IMR-90 (cell line): ENCODE measurements around the gene GRAMD2B. TPM values are rescaled to one million over a fixed set of nuclear protein-coding genes. Genes with fewer than 3 reads are reported as not detected.
A peak's percentile ranks its signal among the peaks of the same experiment; 100 is the strongest.

ENCODE experiments used
- ATAC-seq: fragments of 200-7000 bp; cut with Tn5 transposase; 2 replicates; pipeline ENCODE4 v1.9.1; 2020; ENCODE audit warnings: low read depth, mild to moderate bottlenecking, moderate library complexity
- BruUV-seq: library from RNA; stranded (reverse); fragments of 400-500 nt; replicated peaks from 2 replicates; lab custom pipeline; 2021; lab: Mats Ljungman, UMichigan
- CTCF ChIA-PET: fragments of 300-600 bp; formaldehyde crosslinking; extraction: SDS; loops from one replicate; lab custom pipeline; 2021; ENCODE audit warnings: antibody characterized with exemption; lab: Yijun Ruan, JAX
- POLR2A ChIA-PET: fragments of 300-600 bp; sonication (Branson Sonifier 250); formaldehyde crosslinking; loops from one replicate; lab custom pipeline; 2022; ENCODE audit warnings: antibody characterized with exemption; ENCODE audit not compliant: unreplicated experiment; lab: Charles Lee
- DNase-seq: peaks from one replicate; pipeline ENCODE4 v3.0.0; 2013
- H2AFZ ChIP-seq: replicated peaks from 2 replicates; pipeline ENCODE3; 2013; ENCODE audit warnings: low read length, mild to moderate bottlenecking; ENCODE audit not compliant: poor library complexity
- H2AK5ac ChIP-seq: 2 replicates; pipeline ENCODE4 v1.6.1; 2013; ENCODE audit warnings: low read depth, low read length, inconsistent platforms
- H2AK9ac ChIP-seq: replicated peaks from 2 replicates; pipeline ENCODE3; 2013; ENCODE audit warnings: mild to moderate bottlenecking, low read depth, low read length, moderate library complexity; ENCODE audit not compliant: poor library complexity
- H2BK120ac ChIP-seq: 2 replicates; pipeline ENCODE4 v1.6.1; 2013; ENCODE audit warnings: low read depth, low read length, inconsistent platforms
- H2BK15ac ChIP-seq: 3 replicates; pipeline ENCODE4 v1.6.1; 2013; ENCODE audit warnings: low read depth, low read length, inconsistent platforms
- H2BK20ac ChIP-seq: 2 replicates; pipeline ENCODE4 v1.6.1; 2013; ENCODE audit warnings: low read depth, mild to moderate bottlenecking, inconsistent platforms, low read length, moderate library complexity
- H2BK5ac ChIP-seq: 2 replicates; pipeline ENCODE4 v1.6.1; 2013; ENCODE audit warnings: mild to moderate bottlenecking, low read depth, low read length, inconsistent platforms; ENCODE audit not compliant: poor library complexity, severe bottlenecking
- H3K14ac ChIP-seq: replicated peaks from 2 replicates; pipeline ENCODE4 v1.6.1; 2013; ENCODE audit warnings: low read depth, low read length, inconsistent platforms
- H3K18ac ChIP-seq: 2 replicates; pipeline ENCODE4 v1.6.1; 2013; ENCODE audit warnings: low read depth, low read length, control low read depth
- H3K23ac ChIP-seq: 2 replicates; pipeline ENCODE4 v1.6.1; 2013; ENCODE audit warnings: low read depth, low read length, inconsistent platforms
- H3K27ac ChIP-seq: 2 replicates; pipeline ENCODE4 v1.5.1; 2013; ENCODE audit warnings: mild to moderate bottlenecking, control low read depth, low read length; ENCODE audit not compliant: insufficient read depth
- H3K27me3 ChIP-seq: 2 replicates; pipeline ENCODE4 v1.6.1; 2013; ENCODE audit warnings: low read length; ENCODE audit not compliant: control insufficient read depth, insufficient read depth
- H3K36me3 ChIP-seq: 2 replicates; pipeline ENCODE4 v1.6.1; 2013; ENCODE audit warnings: low read length, mixed read lengths; ENCODE audit not compliant: control insufficient read depth, insufficient read depth
- H3K4ac ChIP-seq: 2 replicates; pipeline ENCODE4 v1.6.1; 2013; ENCODE audit warnings: low read depth, low read length, inconsistent platforms
- H3K4me1 ChIP-seq: 2 replicates; pipeline ENCODE4 v1.6.1; 2013; ENCODE audit warnings: low read length, mixed read lengths; ENCODE audit not compliant: control insufficient read depth, insufficient read depth
- H3K4me2 ChIP-seq: 2 replicates; pipeline ENCODE4 v1.6.1; 2013; ENCODE audit warnings: low read depth, mild to moderate bottlenecking, control low read depth, low read length, moderate library complexity
- H3K4me3 ChIP-seq: 2 replicates; pipeline ENCODE4 v1.5.1; 2013; ENCODE audit warnings: low read depth, mild to moderate bottlenecking, control low read depth, low read length, moderate library complexity; ENCODE audit not compliant: insufficient read depth
- H3K56ac ChIP-seq: 2 replicates; pipeline ENCODE4 v1.6.1; 2013; ENCODE audit warnings: low read length, inconsistent platforms; ENCODE audit not compliant: insufficient read depth; ENCODE audit errors: extremely low read depth
- H3K79me1 ChIP-seq, 2 experiments: 2 replicates each; pipeline ENCODE4 v1.6.1; 2013; ENCODE audit warnings: low read length in 2 of 2, inconsistent platforms in 1 of 2, low read depth in 1 of 2
- H3K9ac ChIP-seq: 2 replicates; pipeline ENCODE4 v1.6.1; 2013; ENCODE audit warnings: low read depth, low read length, control low read depth
- H3K9me1 ChIP-seq: 2 replicates; pipeline ENCODE4 v1.6.1; 2013; ENCODE audit warnings: low read length, inconsistent platforms; ENCODE audit not compliant: insufficient read depth
- H3K9me3 ChIP-seq: 2 replicates; pipeline ENCODE4 v1.6.1; 2013; ENCODE audit warnings: low read length; ENCODE audit not compliant: control insufficient read depth, insufficient read depth
- H4K20me1 ChIP-seq: 2 replicates; pipeline ENCODE4 v1.6.1; 2013; ENCODE audit warnings: low read length, inconsistent platforms; ENCODE audit not compliant: insufficient read depth
- H4K5ac ChIP-seq: 2 replicates; pipeline ENCODE4 v1.6.1; 2013; ENCODE audit warnings: mild to moderate bottlenecking, low read depth, low read length, control low read depth
- H4K8ac ChIP-seq, 2 experiments: 2 replicates each; pipeline ENCODE4 v1.6.1; 2013; ENCODE audit warnings: low read depth in 2 of 2, low read length in 2 of 2, control low read depth in 1 of 2, inconsistent platforms in 1 of 2
- H4K91ac ChIP-seq: 2 replicates; pipeline ENCODE4 v1.6.1; 2013; ENCODE audit warnings: low read depth, low read length, inconsistent platforms; ENCODE audit not compliant: insufficient read depth
- BHLHE40 ChIP-seq: fragments of 150-350 bp; IDR thresholded peaks from 2 replicates; pipeline ENCODE4 v1.6.1; 2016; ENCODE audit warnings: mild to moderate bottlenecking, low read depth, low read length
- CEBPB ChIP-seq: IDR thresholded peaks from 2 replicates; pipeline ENCODE4 v1.6.1; 2012; ENCODE audit warnings: low read depth, low read length, improper control_type of control experiment
- CHD1 ChIP-seq: IDR thresholded peaks from 2 replicates; pipeline ENCODE4 v1.6.1; 2012; ENCODE audit warnings: low read depth, low read length, improper control_type of control experiment
- NFE2L2 ChIP-seq: fragments of 150-350 bp; IDR thresholded peaks from 2 replicates; pipeline ENCODE4 v1.6.1; 2016; ENCODE audit warnings: low read depth, mild to moderate bottlenecking, low read length
- POLR2A ChIP-seq: IDR thresholded peaks from 2 replicates; pipeline ENCODE4 v1.6.1; 2012; ENCODE audit warnings: mild to moderate bottlenecking, low read depth, low read length
- RAD21 ChIP-seq: IDR thresholded peaks from 2 replicates; pipeline ENCODE4 v1.6.1; 2012; ENCODE audit warnings: low read length, improper control_type of control experiment
- RCOR1 ChIP-seq: IDR thresholded peaks from 2 replicates; pipeline ENCODE4 v1.6.1; 2012; ENCODE audit warnings: mild to moderate bottlenecking, low read length, improper control_type of control experiment; ENCODE audit not compliant: insufficient replicate concordance
- RFX5 ChIP-seq: IDR thresholded peaks from 2 replicates; pipeline ENCODE4 v1.8.0; 2012; ENCODE audit warnings: low read depth, mild to moderate bottlenecking, low read length, moderate library complexity
- WGBS, 2 experiments: methylation state at CpG; one replicate each; pipeline versions ENCODE4 v1.1.5 to v1.1.7; 2013; ENCODE audit warnings: missing lambda C conversion rate in 2 of 2; ENCODE audit not compliant: insufficient read length in 1 of 2; ENCODE audit errors: extremely low coverage in 2 of 2; 5-methylcytosine and 5-hydroxymethylcytosine counted together
- dilution Hi-C: fragments of 300-500 bp; cut with HindIII; formaldehyde crosslinking; loops from one replicate; pipeline ENCODE4 v1.14.3; 2018; ENCODE audit warnings: low sequenced_read_pairs; ENCODE audit not compliant: unreplicated experiment
- in situ Hi-C: fragments of 300-500 bp; cut with MboI; formaldehyde crosslinking; loops from 3 replicates; pipeline ENCODE4 v1.14.3; 2019; ENCODE audit warnings: low sequenced_read_pairs, inconsistent platforms, mixed read lengths
- intact Hi-C: fragments of 100-400 bp; cut with micrococcal nuclease; formaldehyde crosslinking; loops from 2 replicates; pipeline ENCODE4 v1.10.0; 2022
- polyA plus RNA-seq, 3 experiments: library from polyadenylated mRNA; depleted of rRNA; stranded (reverse); fragments of >200 nt; gene quantifications; 2 replicates each; pipeline ENCODE4 v1.2.3, GENCODE V29; 2012; ENCODE audit warnings: low replicate concordance in 1 of 3
- total RNA-seq: library from RNA; depleted of rRNA; stranded (reverse); fragments of >200 nt; gene quantifications from 2 replicates; pipeline ENCODE4 v1.2.3, GENCODE V29; 2012
- TF ChIP-seq, protein P1 (sequence below): conservative IDR thresholded peaks from 2 replicates; pipeline ENCODE4 v1.5.1; 2012; ENCODE audit warnings: mild to moderate bottlenecking, low read depth, low read length, improper control_type of control experiment
- TF ChIP-seq, protein P2 (sequence below): fragments of 150-350 bp; IDR thresholded peaks from 2 replicates; pipeline ENCODE4 v1.6.1; 2016; ENCODE audit warnings: low read depth, mild to moderate bottlenecking, low read length, moderate library complexity, borderline replicate concordance

The GRAMD2B gene
- total and polyA plus RNA-seq, 2 of the 4 experiments (the other 2 are of a cell fraction) = 13.9 to 20.3 TPM

DNA sequence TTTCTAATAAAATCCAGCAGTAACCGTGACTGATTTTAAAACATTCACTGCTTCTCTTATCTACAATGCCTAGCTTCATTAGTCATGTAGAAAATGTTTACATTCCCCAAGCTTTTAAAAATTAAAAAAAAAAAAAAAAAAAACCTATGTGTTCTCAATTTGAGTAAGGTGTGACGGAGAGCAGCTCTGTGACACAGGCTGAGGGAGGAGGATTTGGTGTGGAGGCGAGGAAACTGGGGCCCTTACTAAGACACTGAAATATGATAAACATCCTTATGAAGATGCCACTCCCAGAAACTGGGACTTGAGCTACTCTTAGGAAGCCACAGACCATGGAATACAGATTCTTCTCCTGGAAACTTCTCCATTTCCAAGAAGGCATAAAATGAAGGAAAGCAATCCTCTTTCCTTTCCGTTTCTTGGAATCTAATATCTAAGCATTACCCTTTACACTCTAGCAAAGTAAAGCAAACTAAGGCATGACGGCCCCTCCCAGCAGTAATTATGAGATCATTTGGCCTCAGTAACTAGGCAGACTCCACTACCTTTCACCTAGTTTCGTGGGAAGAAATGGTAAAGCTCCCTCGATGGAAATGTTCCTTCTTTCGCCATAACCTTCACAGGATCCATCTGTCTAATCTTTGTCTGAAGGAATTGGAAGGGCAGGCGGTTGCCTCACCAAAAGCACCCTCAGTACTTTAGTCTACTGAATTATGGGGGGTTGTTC is 23.5 kb downstream of the GRAMD2B start (continued):
- TF ChIP-seq, protein P1, sequence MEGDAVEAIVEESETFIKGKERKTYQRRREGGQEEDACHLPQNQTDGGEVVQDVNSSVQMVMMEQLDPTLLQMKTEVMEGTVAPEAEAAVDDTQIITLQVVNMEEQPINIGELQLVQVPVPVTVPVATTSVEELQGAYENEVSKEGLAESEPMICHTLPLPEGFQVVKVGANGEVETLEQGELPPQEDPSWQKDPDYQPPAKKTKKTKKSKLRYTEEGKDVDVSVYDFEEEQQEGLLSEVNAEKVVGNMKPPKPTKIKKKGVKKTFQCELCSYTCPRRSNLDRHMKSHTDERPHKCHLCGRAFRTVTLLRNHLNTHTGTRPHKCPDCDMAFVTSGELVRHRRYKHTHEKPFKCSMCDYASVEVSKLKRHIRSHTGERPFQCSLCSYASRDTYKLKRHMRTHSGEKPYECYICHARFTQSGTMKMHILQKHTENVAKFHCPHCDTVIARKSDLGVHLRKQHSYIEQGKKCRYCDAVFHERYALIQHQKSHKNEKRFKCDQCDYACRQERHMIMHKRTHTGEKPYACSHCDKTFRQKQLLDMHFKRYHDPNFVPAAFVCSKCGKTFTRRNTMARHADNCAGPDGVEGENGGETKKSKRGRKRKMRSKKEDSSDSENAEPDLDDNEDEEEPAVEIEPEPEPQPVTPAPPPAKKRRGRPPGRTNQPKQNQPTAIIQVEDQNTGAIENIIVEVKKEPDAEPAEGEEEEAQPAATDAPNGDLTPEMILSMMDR = no peak
- TF ChIP-seq RCOR1 = no peak
- no peak for TF ChIP-seq POLR2A

DNA sequence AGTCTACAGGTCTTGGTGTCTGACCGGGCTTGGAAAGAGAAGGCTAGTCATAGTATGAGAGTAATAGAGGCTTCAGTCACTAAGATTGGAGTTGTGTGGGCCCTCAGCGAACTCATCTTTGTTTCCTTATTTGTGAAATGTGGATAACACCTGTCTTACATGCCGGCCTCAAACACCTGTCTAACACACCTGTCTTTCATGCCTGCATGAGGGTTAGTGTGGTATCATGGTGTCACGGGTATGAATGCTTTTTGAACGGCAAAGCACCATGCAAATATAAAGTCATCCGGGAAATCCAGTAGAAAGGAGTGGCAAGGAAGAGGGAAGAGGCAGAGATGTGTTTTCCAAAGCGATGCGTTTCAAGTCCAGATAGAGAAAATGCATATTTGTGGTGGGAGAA is 25.5 kb downstream of the GRAMD2B start:
- CTCF ChIA-PET = no interaction called here
- TF ChIP-seq POLR2A (no peak), NFE2L2 (no peak), BHLHE40 (no peak), RAD21 (no peak), CHD1 (no peak), RCOR1 (no peak), RFX5 (no peak), CEBPB (no peak)
- TF ChIP-seq, protein P1 = no peak
- TF ChIP-seq, protein P2, sequence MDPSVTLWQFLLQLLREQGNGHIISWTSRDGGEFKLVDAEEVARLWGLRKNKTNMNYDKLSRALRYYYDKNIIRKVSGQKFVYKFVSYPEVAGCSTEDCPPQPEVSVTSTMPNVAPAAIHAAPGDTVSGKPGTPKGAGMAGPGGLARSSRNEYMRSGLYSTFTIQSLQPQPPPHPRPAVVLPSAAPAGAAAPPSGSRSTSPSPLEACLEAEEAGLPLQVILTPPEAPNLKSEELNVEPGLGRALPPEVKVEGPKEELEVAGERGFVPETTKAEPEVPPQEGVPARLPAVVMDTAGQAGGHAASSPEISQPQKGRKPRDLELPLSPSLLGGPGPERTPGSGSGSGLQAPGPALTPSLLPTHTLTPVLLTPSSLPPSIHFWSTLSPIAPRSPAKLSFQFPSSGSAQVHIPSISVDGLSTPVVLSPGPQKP = no peak

More for the DNA sequence above, 25.5 kb downstream of the GRAMD2B start:
- Histone ChIP-seq H2BK120ac (peak overlapping the region; percentile 29; the same call in 1 of the 2 replicates), H2BK20ac (peak overlapping the region; percentile 71), H3K4me3 (no peak overlapping the region), H3K27ac (no peak overlapping the region), H3K36me3 (no peaks in the 10 kb centered on the region), H3K18ac (no peak overlapping the region), H2AK5ac (peak overlapping the region; percentile 62; the same call in 1 of the 2 replicates), H2AK9ac (peak overlapping the region; percentile 55), H3K23ac (no peak overlapping the region), H4K8ac (peak overlapping the region in 1 of 2 experiments; percentile 24; a peak in 1 of 4 replicates), H3K9ac (no peak overlapping the region), H3K27me3 (no peaks in the 10 kb centered on the region), H3K14ac (no peak overlapping the region; the same call in 1 of the 2 replicates), H3K9me1 (peaks cover 21% of the 10 kb centered on the region), H4K5ac (no peak overlapping the region), H4K20me1 (no peaks in the 10 kb centered on the region), H4K91ac (peak overlapping the region; percentile 49; the same call in 1 of the 2 replicates), H3K79me1 (peaks cover 34 to 69% of the 10 kb centered on the region in 2 experiments), H2BK15ac (peak overlapping the region; percentile 28; the same call in 1 of the 3 replicates), H3K4ac (peak overlapping the region; percentile 57), H3K9me3 (no peaks in the 10 kb centered on the region), H3K4me1 (peaks cover 15% of the 10 kb centered on the region), H3K56ac (no peak overlapping the region), H2BK5ac (no peak overlapping the region), H2AFZ (no peak overlapping the region), H3K4me2 (no peak overlapping the region)
- BruUV-seq = no TSS peak
- intact Hi-C loops = no loop called here
- POLR2A ChIA-PET = no interaction called here
- in situ Hi-C loops = no loop called here
- ATAC-seq (no peak), DNase-seq (no peak)
- no CpG with 5 or more reads among the region's 8 CpGs for WGBS, 2 experiments
- dilution Hi-C loops = no loop called here
